Astrocyte (in vitro differentiated cells and primary cell): Measurements from ENCODE around the gene TP73. TPM values are rescaled to one million over a fixed set of nuclear protein-coding genes. Genes with fewer than 3 reads are reported as not detected.

Experiments
- DNase-seq: peaks from one replicate; pipeline ENCODE4 v3.0.0-alpha.2; 2010; ENCODE audit warnings: low read depth
- FAIRE-seq: peaks from 2 replicates; lab custom pipeline; 2011; peaks lifted over from hg19 to GRCh38; lab: Jason Lieb, UNC
- H2AFZ ChIP-seq: 2 replicates; pipeline ENCODE4 v1.6.0; 2012; ENCODE audit warnings: low read depth, low read length, inconsistent platforms
- H3K27ac ChIP-seq: 2 replicates; pipeline ENCODE4 v1.5.1; 2011; ENCODE audit warnings: low read depth, low read length, inconsistent platforms
- H3K27me3 ChIP-seq: 2 replicates; pipeline ENCODE4 v1.6.0; 2011; ENCODE audit warnings: low read length, inconsistent platforms; ENCODE audit not compliant: insufficient read depth
- H3K36me3 ChIP-seq: 2 replicates; pipeline ENCODE4 v1.5.1; 2011; ENCODE audit warnings: low read length, inconsistent platforms; ENCODE audit not compliant: insufficient read depth
- H3K4me1 ChIP-seq: 2 replicates; pipeline ENCODE4 v1.5.1; 2011; ENCODE audit warnings: low read length, inconsistent platforms; ENCODE audit not compliant: insufficient read depth
- H3K4me2 ChIP-seq: 2 replicates; pipeline ENCODE4 v1.6.0; 2012; ENCODE audit warnings: low read length, inconsistent platforms
- H3K4me3 ChIP-seq: 2 replicates; pipeline ENCODE4 v1.5.1; 2011; ENCODE audit warnings: low read depth, mild to moderate bottlenecking, low read length, inconsistent platforms; ENCODE audit not compliant: insufficient read depth
- H3K79me2 ChIP-seq: 2 replicates; pipeline ENCODE4 v1.6.0; 2012; ENCODE audit warnings: mild to moderate bottlenecking, low read length, inconsistent platforms; ENCODE audit not compliant: insufficient read depth
- H3K9ac ChIP-seq: 2 replicates; pipeline ENCODE4 v1.6.0; 2012; ENCODE audit warnings: mild to moderate bottlenecking, low read length, inconsistent platforms
- H3K9me3 ChIP-seq: 2 replicates; pipeline ENCODE4 v1.5.1; 2012; ENCODE audit warnings: low read depth, mild to moderate bottlenecking, low read length, inconsistent platforms; ENCODE audit not compliant: insufficient read depth
- H4K20me1 ChIP-seq: 2 replicates; pipeline ENCODE4 v1.6.0; 2012; ENCODE audit warnings: low read length, inconsistent platforms; ENCODE audit not compliant: insufficient read depth
- H3K27ac Mint-ChIP-seq: one replicate; pipeline ENCODE4 v1.8.0; 2021; ENCODE audit warnings: mild to moderate bottlenecking, mixed read lengths; ENCODE audit not compliant: unreplicated experiment
- H3K27me3 Mint-ChIP-seq: one replicate; pipeline ENCODE4 v1.8.0; 2021; ENCODE audit warnings: low read depth, mixed read lengths; ENCODE audit not compliant: unreplicated experiment
- H3K36me3 Mint-ChIP-seq: one replicate; pipeline ENCODE4 v1.8.0; 2021; ENCODE audit warnings: low read depth, mixed read lengths; ENCODE audit not compliant: unreplicated experiment
- H3K4me1 Mint-ChIP-seq: one replicate; pipeline ENCODE4 v1.8.0; 2021; ENCODE audit warnings: low read depth, mixed read lengths; ENCODE audit not compliant: unreplicated experiment
- H3K4me3 Mint-ChIP-seq: one replicate; pipeline ENCODE4 v1.8.0; 2021; ENCODE audit warnings: mild to moderate bottlenecking, moderate library complexity, mixed read lengths; ENCODE audit not compliant: unreplicated experiment
- H3K9me3 Mint-ChIP-seq: one replicate; pipeline ENCODE4 v1.8.0; 2021; ENCODE audit warnings: mild to moderate bottlenecking, mixed read lengths; ENCODE audit not compliant: unreplicated experiment
- CTCF ChIP-seq: IDR thresholded peaks from 2 replicates; pipeline ENCODE4 v1.5.1; 2011; ENCODE audit warnings: low read depth, mild to moderate bottlenecking, inconsistent platforms, low read length, moderate library complexity; ENCODE audit not compliant: insufficient read depth
- EZH2 ChIP-seq: IDR thresholded peaks from 2 replicates; pipeline ENCODE4 v1.6.1; 2012; ENCODE audit warnings: mild to moderate bottlenecking, low read length, inconsistent platforms; ENCODE audit not compliant: insufficient read depth
- total RNA-seq: library from RNA; stranded (reverse); gene quantifications from 2 replicates; pipeline ENCODE4 v1.2.1, GENCODE V29; 2021

TP73 gene
- total RNA-seq, 1 donor from 2014 or later: 0.18 TPM

- H4K20me1 ChIP-seq: no peaks in the 10 kb centered on the region
- H3K4me2 ChIP-seq: no peak overlapping the region
- H3K36me3 Mint-ChIP-seq: no peaks in the 10 kb centered on the region
- H3K27me3 Mint-ChIP-seq: peaks cover 23% of the 10 kb centered on the region
- peaks cover 6% of the 10 kb centered on the region for H3K27me3 ChIP-seq
- no peak for FAIRE-seq
- H3K4me3 Mint-ChIP-seq: no peak overlapping the region
- TF ChIP-seq CTCF (no peak), EZH2 (no peak)
- H3K9ac ChIP-seq: no peak overlapping the region
- no peaks in the 10 kb centered on the region for H3K36me3 ChIP-seq
- H3K9me3 Mint-ChIP-seq: peaks cover 3% of the 10 kb centered on the region
- H3K4me1 ChIP-seq: no peaks in the 10 kb centered on the region
- DNase-seq: no peak
- no peak overlapping the region for H3K4me3 ChIP-seq
- H3K4me1 Mint-ChIP-seq: no peaks in the 10 kb centered on the region
- H3K79me2 ChIP-seq: no peaks in the 10 kb centered on the region
- no peak overlapping the region for H3K27ac Mint-ChIP-seq
- no peaks in the 10 kb centered on the region for H3K9me3 ChIP-seq
- H2AFZ ChIP-seq: no peak overlapping the region
- no peak overlapping the region for H3K27ac ChIP-seq
These were observed 29.0 kb downstream of the TP73 start for GRCh38 chr1:3681231-3681897.

- no peaks in the 10 kb centered on the region for H3K79me2 ChIP-seq
- H3K27ac Mint-ChIP-seq: no peak overlapping the region
- no peak overlapping the region for H3K9ac ChIP-seq
- TF ChIP-seq EZH2: no peak
- TF ChIP-seq CTCF: no peak
- no peaks in the 10 kb centered on the region for H3K36me3 ChIP-seq
- H3K9me3 Mint-ChIP-seq: peaks cover 3% of the 10 kb centered on the region
- H3K4me2 ChIP-seq: no peak overlapping the region
- FAIRE-seq (no peak), DNase-seq (no peak)
- no peaks in the 10 kb centered on the region for H3K4me1 ChIP-seq
- no peaks in the 10 kb centered on the region for H3K9me3 ChIP-seq
- H2AFZ ChIP-seq: no peak overlapping the region
- peaks cover 22% of the 10 kb centered on the region for H3K27me3 Mint-ChIP-seq
- H4K20me1 ChIP-seq: no peaks in the 10 kb centered on the region
- no peak overlapping the region for H3K27ac ChIP-seq
- no peak overlapping the region for H3K4me3 ChIP-seq
- H3K4me1 Mint-ChIP-seq: no peaks in the 10 kb centered on the region
- peaks cover 6% of the 10 kb centered on the region for H3K27me3 ChIP-seq
- H3K4me3 Mint-ChIP-seq: no peak overlapping the region
- H3K36me3 Mint-ChIP-seq: no peaks in the 10 kb centered on the region
These were observed 29.8 kb downstream of the TP73 start for GRCh38 chr1:3681898-3682806.
